Caco-2 (cell line): ENCODE measurements around the gene ITIH5. TPM values are rescaled to one million over a fixed set of nuclear protein-coding genes. Genes with fewer than 3 reads are reported as not detected.

Experiments used
- BruUV-seq: library from RNA; stranded (reverse); fragments of 400-500 nt; replicated peaks from 2 replicates; lab custom pipeline; 2021; lab: Mats Ljungman, UMichigan
- CTCF ChIA-PET: fragments of 300-600 bp; sonication (Branson Sonifier 250); formaldehyde crosslinking; loops from one replicate; lab custom pipeline; 2022; ENCODE audit warnings: antibody characterized with exemption; lab: Charles Lee
- POLR2A ChIA-PET: fragments of 300-600 bp; sonication (Branson Sonifier 250); formaldehyde crosslinking; loops from one replicate; lab custom pipeline; 2022; ENCODE audit warnings: antibody characterized with exemption; lab: Charles Lee
- DNase-seq, 2 experiments: peaks; one replicate each; pipeline versions ENCODE4 v3.0.0 to v3.0.0-alpha.2; 2020 to 2022
- H3K27me3 ChIP-seq: replicated peaks from 2 replicates; pipeline ENCODE4 v1.6.0; 2011; ENCODE audit warnings: low read length; ENCODE audit not compliant: control insufficient read depth, insufficient read depth
- H3K36me3 ChIP-seq: 2 replicates; pipeline ENCODE4 v1.5.1; 2011; ENCODE audit warnings: low read length; ENCODE audit not compliant: control insufficient read depth, insufficient read depth
- H3K4me1 ChIP-seq: fragments of 250-450 bp; sonication (Bioruptor Pico); 2 replicates; pipeline ENCODE4 v1.5.1; 2020; ENCODE audit warnings: mild to moderate bottlenecking
- H3K4me3 ChIP-seq: 2 replicates; pipeline ENCODE4 v1.5.1; 2011; ENCODE audit warnings: low read depth, mild to moderate bottlenecking, control low read depth, low read length
- H3K9me3 ChIP-seq: fragments of 250-450 bp; sonication (Bioruptor Pico); 2 replicates; pipeline ENCODE4 v1.5.1; 2020; ENCODE audit warnings: mild to moderate bottlenecking, moderate library complexity
- H3K27ac Mint-ChIP-seq: one replicate; pipeline ENCODE4 v1.8.0; 2022; ENCODE audit warnings: mixed read lengths; ENCODE audit not compliant: unreplicated experiment
- H3K27me3 Mint-ChIP-seq: one replicate; pipeline ENCODE4 v1.8.0; 2022; ENCODE audit warnings: mixed read lengths; ENCODE audit not compliant: insufficient read depth, unreplicated experiment
- H3K36me3 Mint-ChIP-seq: one replicate; pipeline ENCODE4 v1.8.0; 2022; ENCODE audit warnings: mild to moderate bottlenecking, mixed read lengths; ENCODE audit not compliant: insufficient read depth, unreplicated experiment
- H3K4me1 Mint-ChIP-seq: one replicate; pipeline ENCODE4 v1.8.0; 2022; ENCODE audit warnings: low read depth, mixed read lengths; ENCODE audit not compliant: unreplicated experiment
- H3K4me3 Mint-ChIP-seq: one replicate; pipeline ENCODE4 v1.8.0; 2022; ENCODE audit warnings: mild to moderate bottlenecking, moderate library complexity, mixed read lengths; ENCODE audit not compliant: unreplicated experiment
- H3K9me3 Mint-ChIP-seq: one replicate; pipeline ENCODE4 v1.8.0; 2022; ENCODE audit warnings: mixed read lengths; ENCODE audit not compliant: unreplicated experiment
- intact Hi-C: fragments of 100-400 bp; cut with micrococcal nuclease; formaldehyde crosslinking; loops from one replicate; pipeline ENCODE4 v1.10.0; 2022; ENCODE audit not compliant: unreplicated experiment
- total RNA-seq: library from RNA; stranded (reverse); gene quantifications from 2 replicates; pipeline ENCODE4 v1.2.3, GENCODE V29; 2022
- TF ChIP-seq, protein P1 (sequence below), 2 experiments: fragments of 200-600 bp in 1 of 2; IDR thresholded peaks; 1 replicate in 1 of 2; 2 replicates in 1 of 2; pipeline versions ENCODE4 v1.5.1 to v1.8.0; 2011 to 2022; ENCODE audit warnings: antibody characterized with exemption in 1 of 2, control low read depth in 1 of 2, inconsistent platforms in 1 of 2, low read depth in 1 of 2, low read length in 1 of 2, mild to moderate bottlenecking in 1 of 2, moderate library complexity in 1 of 2; ENCODE audit not compliant: insufficient read depth in 1 of 2, severe bottlenecking in 1 of 2, unreplicated experiment in 1 of 2

ITIH5 gene
- total RNA-seq, 1 experiment from 2014 or later = 0.18 TPM

DNA sequence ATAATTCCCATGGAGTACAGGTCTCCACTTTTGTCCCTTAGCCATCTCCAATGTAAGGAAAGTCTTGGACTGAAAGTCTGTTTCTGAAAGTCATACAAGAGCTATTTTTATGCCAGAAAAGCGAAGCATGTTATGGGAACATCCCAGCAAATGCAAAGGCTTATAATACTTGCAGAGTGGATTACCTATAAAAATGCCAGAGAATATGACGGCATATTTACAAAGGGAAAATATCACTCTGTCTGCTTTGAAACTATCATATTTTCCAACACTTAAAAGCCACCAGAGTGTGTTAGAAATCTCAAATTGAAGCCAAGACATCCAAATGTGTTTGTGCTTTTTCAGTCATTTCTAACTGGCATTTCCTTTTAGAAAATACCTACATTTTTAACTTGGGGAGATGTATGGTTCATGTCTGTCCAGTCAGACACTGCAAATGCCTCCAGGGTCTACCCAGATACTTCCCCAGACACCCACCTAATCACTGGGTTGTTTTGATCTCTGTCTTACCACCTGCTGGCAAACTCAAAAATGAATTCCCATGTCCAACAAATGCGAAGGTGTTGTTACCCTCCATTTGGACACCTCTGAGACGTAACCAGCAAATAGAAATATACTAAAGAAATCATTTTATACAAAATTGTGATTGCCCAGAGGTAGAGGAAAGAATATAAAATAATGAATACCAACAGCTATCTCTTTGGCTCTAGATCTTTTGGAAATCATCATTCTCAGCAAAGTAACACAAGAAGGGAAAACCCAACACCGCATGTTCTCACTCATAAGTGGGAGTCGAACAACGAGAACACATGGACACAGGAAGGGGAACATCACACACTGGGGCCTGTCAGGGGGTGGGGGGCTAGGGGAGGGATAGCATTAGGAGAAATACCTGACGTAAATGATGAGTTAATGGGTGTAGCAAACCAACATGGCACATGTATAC lies 37.6 kb upstream of the ITIH5 start:
- H3K9me3 Mint-ChIP-seq = peaks cover under 1% of the 10 kb centered on the region
- POLR2A ChIA-PET = no interaction called here
- Histone ChIP-seq H3K27me3 (no peaks in the 10 kb centered on the region), H3K9me3 (no peaks in the 10 kb centered on the region), H3K4me1 (peaks cover 16% of the 10 kb centered on the region), H3K4me3 (0 out of 2 replicates have a peak overlapping the region, but pooled peaks have one; percentile 8), H3K36me3 (no peaks in the 10 kb centered on the region)
- peaks cover 11% of the 10 kb centered on the region for H3K4me1 Mint-ChIP-seq
- CTCF ChIA-PET = interaction anchor here (2.5 kb wide), 1 partner anchor 17 kb away, joined by 10 read pairs; no protein-coding TSS in a partner anchor
- no peaks in the 10 kb centered on the region for H3K27me3 Mint-ChIP-seq
- TF ChIP-seq, protein P1, sequence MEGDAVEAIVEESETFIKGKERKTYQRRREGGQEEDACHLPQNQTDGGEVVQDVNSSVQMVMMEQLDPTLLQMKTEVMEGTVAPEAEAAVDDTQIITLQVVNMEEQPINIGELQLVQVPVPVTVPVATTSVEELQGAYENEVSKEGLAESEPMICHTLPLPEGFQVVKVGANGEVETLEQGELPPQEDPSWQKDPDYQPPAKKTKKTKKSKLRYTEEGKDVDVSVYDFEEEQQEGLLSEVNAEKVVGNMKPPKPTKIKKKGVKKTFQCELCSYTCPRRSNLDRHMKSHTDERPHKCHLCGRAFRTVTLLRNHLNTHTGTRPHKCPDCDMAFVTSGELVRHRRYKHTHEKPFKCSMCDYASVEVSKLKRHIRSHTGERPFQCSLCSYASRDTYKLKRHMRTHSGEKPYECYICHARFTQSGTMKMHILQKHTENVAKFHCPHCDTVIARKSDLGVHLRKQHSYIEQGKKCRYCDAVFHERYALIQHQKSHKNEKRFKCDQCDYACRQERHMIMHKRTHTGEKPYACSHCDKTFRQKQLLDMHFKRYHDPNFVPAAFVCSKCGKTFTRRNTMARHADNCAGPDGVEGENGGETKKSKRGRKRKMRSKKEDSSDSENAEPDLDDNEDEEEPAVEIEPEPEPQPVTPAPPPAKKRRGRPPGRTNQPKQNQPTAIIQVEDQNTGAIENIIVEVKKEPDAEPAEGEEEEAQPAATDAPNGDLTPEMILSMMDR (IDR thresholded peaks at IDR 0.05; ENCODE audit: insufficient read depth in 1 of 2, low read depth in 1 of 2, low read length in 1 of 2, severe bottlenecking in 1 of 2, unreplicated experiment in 1 of 2) = no peak
- no peak overlapping the region for H3K4me3 Mint-ChIP-seq
- intact Hi-C loops = loop anchor here (5.0 kb wide), 1 partner anchor 83 kb away; the partner anchor contains the start of genes ATP5F1C and KIN
- no peak for DNase-seq
- no peak overlapping the region for H3K27ac Mint-ChIP-seq
- H3K36me3 Mint-ChIP-seq = no peaks in the 10 kb centered on the region
- no TSS peak for BruUV-seq

DNA sequence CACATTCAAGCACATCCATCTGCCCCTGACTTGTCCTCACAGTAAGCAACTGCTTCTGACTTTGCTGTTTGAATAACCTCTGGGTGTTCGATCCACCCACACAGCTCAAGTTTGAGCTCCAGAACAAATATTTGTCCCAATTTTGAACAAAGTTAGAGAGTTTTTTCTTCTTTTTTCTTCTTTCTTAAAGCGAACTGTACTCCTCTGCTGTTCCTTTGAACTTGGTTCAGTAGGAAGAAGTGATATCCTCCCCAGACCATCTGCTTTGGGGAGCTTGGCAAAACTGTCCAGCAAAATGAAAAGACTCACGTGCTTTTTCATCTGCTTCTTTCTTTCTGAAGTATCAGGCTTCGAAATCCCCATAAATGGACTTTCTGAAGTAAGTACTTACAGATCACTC lies 36.4 kb upstream of the ITIH5 start, which contains the start of gene ITIH2:
Gene ITIH2, plus strand, starts transcription at position 177 of the 400 bp plus-strand sequence. Its CDS starts 119 bp downstream, at position 296.
- Mint-ChIP-seq H3K9me3 (peaks cover 9% of the 10 kb centered on the region), H3K27me3 (no peaks in the 10 kb centered on the region), H3K36me3 (no peaks in the 10 kb centered on the region), H3K27ac (no peak within 1 kb of the TSS), H3K4me3 (no peak within 1 kb of the TSS), H3K4me1 (peaks cover 11% of the 10 kb centered on the region)
- no TSS peak for BruUV-seq
- DNase-seq = no peak
- POLR2A ChIA-PET = interaction anchor here (1.3 kb wide), 1 partner anchor 85 kb away, joined by 5 read pairs; the partner anchor contains the start of genes ATP5F1C and KIN
- peak within 1 kb of the TSS; percentile 8; the same call in 1 of the 2 replicates for H3K4me3 ChIP-seq
- intact Hi-C loops = loop anchor here (5.0 kb wide), 1 partner anchor 84 kb away; the partner anchor contains the start of genes ATP5F1C and KIN
- H3K9me3 ChIP-seq = no peaks in the 10 kb centered on the region
- TF ChIP-seq, protein P1 (IDR thresholded peaks at IDR 0.05; ENCODE audit: insufficient read depth in 1 of 2, low read depth in 1 of 2, low read length in 1 of 2, severe bottlenecking in 1 of 2, unreplicated experiment in 1 of 2) = no peak
- CTCF ChIA-PET = interaction anchor here (1.2 to 2.5 kb wide), 3 partner anchors 16 to 178 kb away, joined by 6 to 10 read pairs (median 10); no protein-coding TSS in a partner anchor
- H3K4me1 ChIP-seq = peaks cover 16% of the 10 kb centered on the region
- no peaks in the 10 kb centered on the region for H3K27me3 ChIP-seq
- no peaks in the 10 kb centered on the region for H3K36me3 ChIP-seq

DNA sequence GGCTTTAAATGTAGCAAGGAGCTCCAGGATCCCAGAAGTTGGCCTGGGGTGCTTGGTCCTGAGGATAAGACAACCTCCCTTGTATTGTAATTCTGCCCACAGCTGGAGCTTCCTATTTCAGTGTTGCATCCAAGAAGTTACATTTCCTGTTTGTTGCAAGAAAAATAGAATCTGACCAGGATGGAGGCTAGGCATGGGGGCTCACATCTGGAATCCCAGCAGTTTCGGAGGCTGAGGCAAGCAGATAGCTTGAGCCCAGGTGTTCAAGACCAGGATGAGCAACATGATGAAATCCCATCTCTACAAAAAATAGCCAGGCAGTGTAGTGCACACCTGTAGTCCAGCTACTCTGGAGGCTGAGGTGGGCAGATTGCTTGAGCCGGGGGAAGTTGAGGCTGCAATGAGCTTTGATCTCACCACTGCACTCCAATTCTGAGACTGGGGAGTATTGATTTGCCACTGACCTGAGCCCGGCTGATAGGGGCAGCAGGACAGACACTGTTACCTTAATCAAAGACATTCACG lies 35.6 kb upstream of the ITIH5 start:
- Mint-ChIP-seq H3K27me3 (no peaks in the 10 kb centered on the region), H3K4me1 (peaks cover 11% of the 10 kb centered on the region), H3K36me3 (no peaks in the 10 kb centered on the region), H3K27ac (no peak overlapping the region), H3K9me3 (peaks cover 9% of the 10 kb centered on the region), H3K4me3 (no peak overlapping the region)
- TF ChIP-seq, protein P1 (IDR thresholded peaks at IDR 0.05; ENCODE audit: insufficient read depth in 1 of 2, low read depth in 1 of 2, low read length in 1 of 2, severe bottlenecking in 1 of 2, unreplicated experiment in 1 of 2) = no peak
- BruUV-seq = no TSS peak
- Histone ChIP-seq H3K4me1 (peaks cover 16% of the 10 kb centered on the region), H3K36me3 (no peaks in the 10 kb centered on the region), H3K9me3 (no peaks in the 10 kb centered on the region), H3K4me3 (no peak overlapping the region), H3K27me3 (no peaks in the 10 kb centered on the region)
- intact Hi-C loops = loop anchor here (5.0 kb wide), 1 partner anchor 85 kb away; the partner anchor contains the start of genes ATP5F1C and KIN
- DNase-seq = no peak
- CTCF ChIA-PET = interaction anchor here (1.2 to 2.5 kb wide), 3 partner anchors 15 to 177 kb away, joined by 6 to 10 read pairs (median 10); no protein-coding TSS in a partner anchor
- POLR2A ChIA-PET = interaction anchor here (1.3 kb wide), 1 partner anchor 86 kb away, joined by 5 read pairs; the partner anchor contains the start of genes ATP5F1C and KIN
